KMS-11 (cell line): ENCODE data around the gene TMEM250.

Experiments used
- H2AFZ ChIP-seq: fragments of 200-600 bp; sonication (generic); 2 replicates; pipeline ENCODE4 v1.6.1; 2016; ENCODE audit warnings: antibody characterized with exemption, mixed run types, low read depth
- H3K27ac ChIP-seq: fragments of 200-600 bp; sonication (generic); 2 replicates; pipeline ENCODE4 v1.6.1; 2016; ENCODE audit warnings: mild to moderate bottlenecking, mixed run types
- H3K27me3 ChIP-seq: fragments of 200-600 bp; sonication (generic); 2 replicates; pipeline ENCODE4 v1.6.1; 2017; ENCODE audit warnings: mild to moderate bottlenecking, low read depth, mixed run types, moderate library complexity; ENCODE audit not compliant: insufficient read depth
- H3K36me3 ChIP-seq: fragments of 200-600 bp; sonication (generic); 2 replicates; pipeline ENCODE4 v1.6.1; 2017; ENCODE audit warnings: mild to moderate bottlenecking, mixed run types; ENCODE audit not compliant: insufficient read depth
- H3K4me1 ChIP-seq: fragments of 200-600 bp; sonication (generic); 2 replicates; pipeline ENCODE4 v1.6.1; 2016; ENCODE audit warnings: mild to moderate bottlenecking, low read depth, mixed run types; ENCODE audit not compliant: poor library complexity, severe bottlenecking
- H3K4me2 ChIP-seq: fragments of 200-600 bp; sonication (generic); 2 replicates; pipeline ENCODE4 v1.7.0; 2016; ENCODE audit warnings: mild to moderate bottlenecking, mixed run types
- H3K4me3 ChIP-seq: fragments of 200-600 bp; sonication (generic); IDR thresholded peaks from 2 replicates; pipeline ENCODE4 v1.6.1; 2017; ENCODE audit warnings: low read depth, low read length, mixed read lengths; ENCODE audit not compliant: insufficient read depth
- H3K79me2 ChIP-seq: fragments of 200-600 bp; sonication (generic); 2 replicates; pipeline ENCODE4 v1.6.1; 2016; ENCODE audit warnings: low read depth, mixed run types; ENCODE audit not compliant: insufficient read depth
- H3K9ac ChIP-seq: fragments of 200-600 bp; sonication (generic); 2 replicates; pipeline ENCODE4 v1.6.1; 2016; ENCODE audit warnings: mild to moderate bottlenecking, mixed run types
- H4K20me1 ChIP-seq: fragments of 200-600 bp; sonication (generic); 2 replicates; pipeline ENCODE4 v1.6.1; 2016; ENCODE audit warnings: mild to moderate bottlenecking, mixed run types; ENCODE audit not compliant: insufficient read depth
- TF ChIP-seq, protein P1 (sequence below): fragments of 200-600 bp; sonication (generic); conservative IDR thresholded peaks from 2 replicates; pipeline ENCODE4 v1.6.1; 2017; ENCODE audit warnings: low read depth, mild to moderate bottlenecking, antibody characterized with exemption, low read length, moderate library complexity, mixed read lengths

Gene TMEM250

DNA sequence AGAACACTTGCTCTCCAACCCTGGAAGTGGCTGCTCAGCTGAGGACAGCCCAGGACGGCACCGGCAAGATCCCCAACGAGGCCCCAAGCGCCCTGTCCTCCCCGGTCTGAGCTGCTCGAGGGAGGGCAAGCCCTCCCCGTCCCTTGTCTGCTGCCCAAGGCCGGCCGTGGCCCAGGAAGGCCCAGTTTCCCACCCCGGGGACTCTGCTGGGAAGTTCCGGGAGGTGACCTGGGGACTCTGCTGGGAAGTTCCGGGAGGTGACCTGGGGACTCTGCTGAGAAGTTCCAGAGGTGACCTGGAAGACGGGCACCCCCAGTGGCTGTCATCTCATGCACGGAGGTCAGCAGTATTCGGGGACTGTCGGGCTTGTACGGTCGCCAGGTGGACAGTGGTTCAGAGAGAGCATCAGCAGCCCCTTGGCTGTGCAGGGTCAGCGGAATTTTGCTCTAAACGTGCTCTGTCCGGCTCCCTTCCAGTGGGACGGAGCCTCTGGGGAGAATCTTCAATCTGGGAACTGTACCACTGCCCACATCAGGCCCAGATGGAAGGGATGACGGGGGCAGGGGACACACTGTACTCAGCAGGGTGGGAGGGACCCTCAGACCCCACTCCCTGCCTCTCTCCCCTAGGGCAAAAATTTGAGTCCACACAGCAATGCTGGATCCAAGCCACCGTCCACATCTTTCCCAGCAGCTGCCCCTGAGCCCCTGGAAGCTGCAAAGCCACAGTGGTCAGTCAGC lies 30.8 kb downstream of the TMEM250 start:
- no peak overlapping the region for H3K9ac ChIP-seq
- TF ChIP-seq, protein P1, sequence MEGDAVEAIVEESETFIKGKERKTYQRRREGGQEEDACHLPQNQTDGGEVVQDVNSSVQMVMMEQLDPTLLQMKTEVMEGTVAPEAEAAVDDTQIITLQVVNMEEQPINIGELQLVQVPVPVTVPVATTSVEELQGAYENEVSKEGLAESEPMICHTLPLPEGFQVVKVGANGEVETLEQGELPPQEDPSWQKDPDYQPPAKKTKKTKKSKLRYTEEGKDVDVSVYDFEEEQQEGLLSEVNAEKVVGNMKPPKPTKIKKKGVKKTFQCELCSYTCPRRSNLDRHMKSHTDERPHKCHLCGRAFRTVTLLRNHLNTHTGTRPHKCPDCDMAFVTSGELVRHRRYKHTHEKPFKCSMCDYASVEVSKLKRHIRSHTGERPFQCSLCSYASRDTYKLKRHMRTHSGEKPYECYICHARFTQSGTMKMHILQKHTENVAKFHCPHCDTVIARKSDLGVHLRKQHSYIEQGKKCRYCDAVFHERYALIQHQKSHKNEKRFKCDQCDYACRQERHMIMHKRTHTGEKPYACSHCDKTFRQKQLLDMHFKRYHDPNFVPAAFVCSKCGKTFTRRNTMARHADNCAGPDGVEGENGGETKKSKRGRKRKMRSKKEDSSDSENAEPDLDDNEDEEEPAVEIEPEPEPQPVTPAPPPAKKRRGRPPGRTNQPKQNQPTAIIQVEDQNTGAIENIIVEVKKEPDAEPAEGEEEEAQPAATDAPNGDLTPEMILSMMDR = no peak
- H3K27ac ChIP-seq = no peak overlapping the region
- H3K4me1 ChIP-seq = no peaks in the 10 kb centered on the region
- H2AFZ ChIP-seq = no peak overlapping the region
- no peaks in the 10 kb centered on the region for H3K79me2 ChIP-seq
- peaks cover 99% of the 10 kb centered on the region for H3K27me3 ChIP-seq
- no peak overlapping the region for H3K4me2 ChIP-seq
- no peaks in the 10 kb centered on the region for H4K20me1 ChIP-seq
- H3K4me3 ChIP-seq = no peak overlapping the region
- H3K36me3 ChIP-seq = no peaks in the 10 kb centered on the region

DNA sequence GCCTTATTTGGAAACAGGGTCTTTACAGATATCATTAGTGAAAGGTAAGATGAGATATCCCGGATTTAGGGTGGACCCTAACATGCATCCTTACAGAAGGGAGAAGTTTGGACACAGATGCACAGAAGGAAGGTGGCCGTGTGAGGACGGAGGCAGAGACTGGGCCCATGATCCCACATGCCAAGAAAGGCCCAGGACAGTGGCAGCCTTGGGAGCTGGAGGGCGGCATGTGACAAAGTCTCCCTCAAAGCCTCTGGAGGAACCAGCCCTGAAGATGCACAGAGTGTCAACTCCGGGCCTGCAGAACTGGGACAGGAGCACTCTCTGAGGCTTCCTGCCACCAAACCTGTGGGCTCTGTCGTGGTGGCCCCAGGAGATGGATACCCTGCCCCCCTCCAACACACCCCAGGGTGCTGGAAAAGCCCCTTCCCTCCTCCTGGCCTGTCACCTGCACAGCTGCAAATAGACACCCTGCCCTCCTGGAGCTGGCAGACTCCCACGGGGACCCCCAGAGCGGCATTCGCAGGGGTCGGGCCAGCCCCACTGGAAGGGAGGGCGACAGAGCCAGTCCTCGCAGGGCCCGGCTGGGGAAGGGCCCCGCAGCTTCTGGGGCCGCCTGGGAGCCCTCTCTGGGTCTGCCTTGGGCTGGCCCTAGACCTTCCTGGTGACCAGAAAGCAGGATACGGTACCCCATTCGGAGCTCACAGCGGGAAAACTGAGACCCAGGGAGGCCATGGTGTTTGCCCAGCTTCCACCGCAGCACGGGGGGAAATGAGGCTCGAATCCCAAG lies 31.5 kb downstream of the TMEM250 start:
- TF ChIP-seq, protein P1 = no peak
- Histone ChIP-seq H3K36me3 (no peaks in the 10 kb centered on the region), H3K27me3 (peaks cover 97% of the 10 kb centered on the region), H3K4me2 (no peak overlapping the region), H3K4me3 (no peak overlapping the region), H3K27ac (no peak overlapping the region), H2AFZ (no peak overlapping the region), H3K4me1 (no peaks in the 10 kb centered on the region), H4K20me1 (no peaks in the 10 kb centered on the region), H3K79me2 (no peaks in the 10 kb centered on the region), H3K9ac (no peak overlapping the region)

DNA sequence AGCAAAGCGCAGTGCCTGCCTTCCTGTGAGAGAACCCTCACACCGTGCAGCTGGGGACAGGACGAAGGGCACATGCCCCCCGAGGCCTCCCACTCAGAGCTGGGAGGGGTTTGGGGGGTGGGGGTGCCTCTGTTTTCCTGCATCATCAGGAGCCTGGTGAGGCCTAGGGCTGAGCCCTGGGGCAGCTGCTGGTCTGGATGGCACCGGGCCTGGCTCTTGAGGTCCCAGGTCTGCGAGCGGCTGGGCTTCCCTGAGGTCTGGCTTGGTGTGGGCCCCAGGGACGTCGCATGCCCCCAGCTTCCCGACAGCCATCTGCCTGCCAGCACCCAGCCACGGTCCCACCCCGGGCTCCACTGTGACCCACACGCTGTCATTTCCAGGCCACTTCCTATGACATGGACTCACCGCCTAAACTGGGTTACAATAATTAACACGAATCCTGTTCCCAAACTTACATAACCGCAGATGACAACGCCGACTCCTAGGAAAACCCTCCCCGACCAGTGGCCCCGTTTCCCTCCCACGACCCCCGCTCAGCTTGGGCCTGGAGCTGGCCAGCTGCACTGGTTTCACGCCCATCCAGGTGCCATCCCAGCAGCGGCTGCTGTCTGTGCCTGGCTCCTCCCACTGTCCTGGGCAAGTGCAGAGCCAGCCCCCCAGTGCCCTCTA lies 32.3 kb downstream of the TMEM250 start:
- TF ChIP-seq, protein P1 = no peak
- Histone ChIP-seq H3K9ac (no peak overlapping the region), H3K36me3 (no peaks in the 10 kb centered on the region), H2AFZ (no peak overlapping the region), H3K4me1 (no peaks in the 10 kb centered on the region), H3K79me2 (no peaks in the 10 kb centered on the region), H4K20me1 (no peaks in the 10 kb centered on the region), H3K27me3 (peaks cover 97% of the 10 kb centered on the region), H3K4me2 (no peak overlapping the region), H3K4me3 (no peak overlapping the region), H3K27ac (no peak overlapping the region)

DNA sequence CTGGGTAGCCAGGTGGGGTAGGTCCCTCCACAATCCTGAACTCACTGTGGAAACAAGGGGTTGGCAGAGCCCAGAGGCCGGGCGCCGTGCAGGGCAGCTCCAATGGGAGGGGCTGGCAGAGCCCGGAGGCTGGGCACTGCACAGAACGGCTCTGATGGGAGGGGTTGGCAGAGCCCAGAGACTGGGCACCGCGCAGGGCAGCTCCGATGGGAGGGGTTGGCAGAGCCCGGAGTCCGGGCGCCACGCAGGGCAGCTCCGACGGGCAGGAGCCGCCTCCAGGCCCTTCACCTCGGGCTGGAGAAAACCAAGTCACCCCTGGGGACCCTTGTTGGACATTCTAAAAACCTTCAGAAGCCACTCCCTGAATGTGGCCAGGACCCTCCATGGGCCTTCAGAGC lies 32.9 kb downstream of the TMEM250 start:
- Histone ChIP-seq H3K27ac (no peak overlapping the region), H2AFZ (no peak overlapping the region), H4K20me1 (no peaks in the 10 kb centered on the region), H3K4me2 (no peak overlapping the region), H3K27me3 (peaks cover 97% of the 10 kb centered on the region), H3K79me2 (no peaks in the 10 kb centered on the region), H3K9ac (no peak overlapping the region), H3K4me1 (no peaks in the 10 kb centered on the region), H3K36me3 (no peaks in the 10 kb centered on the region), H3K4me3 (no peak overlapping the region)
- TF ChIP-seq, protein P1 = no peak
